HK-2 (cell line): ENCODE data around the gene JOSD2.
"Not testable (repeated sequence)": the region's sequence is repeated elsewhere in the genome, so short reads cannot be mapped to it uniquely, and the experiment has no call there.

Experiments
- DNase-seq: peaks from one replicate; pipeline ENCODE4 v3.0.0-alpha.2; 2018; ENCODE audit not compliant: unreplicated experiment

JOSD2 gene

GRCh38 chr19:50546527-50547221 is 35.7 kb upstream of the JOSD2 start:
- no peak for DNase-seq

GRCh38 chr19:50542943-50543342 is 32.0 kb upstream of the JOSD2 start:
- no peak for DNase-seq

- DNase-seq = peak; percentile 68
These were observed 26.8 kb upstream of the JOSD2 start for GRCh38 chr19:50537769-50538230.

GRCh38 chr19:50537306-50537685 is 26.3 kb upstream of the JOSD2 start:
- no peak for DNase-seq

GRCh38 chr19:50536662-50537305 is 25.8 kb upstream of the JOSD2 start:
- no peak for DNase-seq

GRCh38 chr19:50535672-50536187 is 24.7 kb upstream of the JOSD2 start:
- no peak for DNase-seq

GRCh38 chr19:50534478-50534877 is 23.5 kb upstream of the JOSD2 start:
- DNase-seq = no peak

GRCh38 chr19:50532952-50533351 is 22.0 kb upstream of the JOSD2 start:
- no peak for DNase-seq

GRCh38 chr19:50531171-50531612 is 20.2 kb upstream of the JOSD2 start:
- no peak for DNase-seq

- DNase-seq = not testable (repeated sequence)
These were observed 17.1 kb upstream of the JOSD2 start for GRCh38 chr19:50528052-50528451.

GRCh38 chr19:50522881-50523280 is 11.9 kb upstream of the JOSD2 start:
- DNase-seq = no peak

GRCh38 chr19:50520822-50521465 is 10.0 kb upstream of the JOSD2 start:
- DNase-seq = no peak

GRCh38 chr19:50519006-50519575 is 8.1 kb upstream of the JOSD2 start:
- no peak for DNase-seq

GRCh38 chr19:50518091-50519005 is 7.4 kb upstream of the JOSD2 start:
- no peak for DNase-seq

- no peak for DNase-seq
These were observed 6.7 kb upstream of the JOSD2 start for GRCh38 chr19:50517704-50518075.

GRCh38 chr19:50516964-50517703 is 6.1 kb upstream of the JOSD2 start:
- no peak for DNase-seq

- DNase-seq = no peak
These were observed 5.5 kb upstream of the JOSD2 start for GRCh38 chr19:50516456-50516855.

- DNase-seq = no peak
These were observed 4.2 kb upstream of the JOSD2 start for GRCh38 chr19:50515168-50515561.

GRCh38 chr19:50514346-50515167 is 3.6 kb upstream of the JOSD2 start:
- DNase-seq = no peak
